Endothelial cell (in vitro differentiated cells): Measurements from ENCODE around the gene KIF21B. TPM values are rescaled to one million over a fixed set of nuclear protein-coding genes. Genes with fewer than 3 reads are reported as not detected.

ENCODE experiments used
- DNase-seq: peaks from one replicate; pipeline ENCODE4 v3.0.0; 2021; ENCODE audit warnings: low spot score
- H3K27ac Mint-ChIP-seq: one replicate; pipeline ENCODE4 v1.8.0; 2021; ENCODE audit warnings: mixed read lengths, inconsistent platforms; ENCODE audit not compliant: unreplicated experiment
- H3K27me3 Mint-ChIP-seq: one replicate; pipeline ENCODE4 v1.8.0; 2021; ENCODE audit warnings: mild to moderate bottlenecking, moderate library complexity, mixed read lengths, inconsistent platforms; ENCODE audit not compliant: unreplicated experiment
- H3K36me3 Mint-ChIP-seq: one replicate; pipeline ENCODE4 v1.8.0; 2021; ENCODE audit warnings: mild to moderate bottlenecking, low read depth, mixed read lengths, inconsistent platforms; ENCODE audit not compliant: unreplicated experiment
- H3K4me1 Mint-ChIP-seq: one replicate; pipeline ENCODE4 v1.8.0; 2021; ENCODE audit warnings: mild to moderate bottlenecking, mixed read lengths, inconsistent platforms; ENCODE audit not compliant: unreplicated experiment
- H3K4me3 Mint-ChIP-seq: one replicate; pipeline ENCODE4 v1.8.0; 2021; ENCODE audit warnings: mild to moderate bottlenecking, mixed read lengths, inconsistent platforms; ENCODE audit not compliant: unreplicated experiment
- H3K9me3 Mint-ChIP-seq: one replicate; pipeline ENCODE4 v1.8.0; 2021; ENCODE audit warnings: mixed read lengths, inconsistent platforms; ENCODE audit not compliant: unreplicated experiment
- total RNA-seq: library from RNA; stranded (reverse); fragmentation: NEBNext Ultra II Directional; extraction: Animal tissue kit (Norgen Biotek cat#: 25700); gene quantifications from one replicate; pipeline ENCODE4 v1.2.1, GENCODE V29; 2021; ENCODE audit not compliant: unreplicated experiment
- TF ChIP-seq, protein P1 (sequence below): fragments of 200-600 bp; sonication (generic); IDR thresholded peaks from one replicate; pipeline ENCODE4 v1.5.0; 2021; ENCODE audit warnings: antibody characterized with exemption; ENCODE audit not compliant: unreplicated experiment

Gene KIF21B
- total RNA-seq, 1 donor from 2014 or later, result 8.4 TPM

DNA sequence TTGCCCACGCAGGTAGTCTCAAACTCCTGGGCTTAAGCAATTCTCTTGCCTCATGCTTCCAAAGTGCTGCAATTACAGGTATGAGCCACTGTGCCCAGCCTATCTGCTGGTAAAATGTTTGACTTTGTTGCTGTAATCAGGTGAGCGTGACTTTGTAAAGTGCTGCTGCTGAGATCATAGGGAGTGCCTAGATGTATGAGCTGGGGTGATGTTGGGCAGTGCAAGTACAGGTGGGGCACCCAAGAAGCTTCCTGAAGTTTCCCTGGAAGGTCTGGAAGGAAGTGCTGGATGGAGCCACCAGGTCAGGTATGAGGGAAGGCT lies 43.1 kb downstream of the KIF21B start:
- H3K27ac Mint-ChIP-seq, result no peak overlapping the region
- peaks cover 5% of the 10 kb centered on the region for H3K27me3 Mint-ChIP-seq
- no peak overlapping the region for H3K4me3 Mint-ChIP-seq
- peaks cover 16% of the 10 kb centered on the region for H3K36me3 Mint-ChIP-seq
- TF ChIP-seq, protein P1, sequence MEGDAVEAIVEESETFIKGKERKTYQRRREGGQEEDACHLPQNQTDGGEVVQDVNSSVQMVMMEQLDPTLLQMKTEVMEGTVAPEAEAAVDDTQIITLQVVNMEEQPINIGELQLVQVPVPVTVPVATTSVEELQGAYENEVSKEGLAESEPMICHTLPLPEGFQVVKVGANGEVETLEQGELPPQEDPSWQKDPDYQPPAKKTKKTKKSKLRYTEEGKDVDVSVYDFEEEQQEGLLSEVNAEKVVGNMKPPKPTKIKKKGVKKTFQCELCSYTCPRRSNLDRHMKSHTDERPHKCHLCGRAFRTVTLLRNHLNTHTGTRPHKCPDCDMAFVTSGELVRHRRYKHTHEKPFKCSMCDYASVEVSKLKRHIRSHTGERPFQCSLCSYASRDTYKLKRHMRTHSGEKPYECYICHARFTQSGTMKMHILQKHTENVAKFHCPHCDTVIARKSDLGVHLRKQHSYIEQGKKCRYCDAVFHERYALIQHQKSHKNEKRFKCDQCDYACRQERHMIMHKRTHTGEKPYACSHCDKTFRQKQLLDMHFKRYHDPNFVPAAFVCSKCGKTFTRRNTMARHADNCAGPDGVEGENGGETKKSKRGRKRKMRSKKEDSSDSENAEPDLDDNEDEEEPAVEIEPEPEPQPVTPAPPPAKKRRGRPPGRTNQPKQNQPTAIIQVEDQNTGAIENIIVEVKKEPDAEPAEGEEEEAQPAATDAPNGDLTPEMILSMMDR, result no peak
- no peaks in the 10 kb centered on the region for H3K9me3 Mint-ChIP-seq
- H3K4me1 Mint-ChIP-seq, result no peaks in the 10 kb centered on the region
- no peak for DNase-seq

- H3K36me3 Mint-ChIP-seq, result peaks cover 16% of the 10 kb centered on the region
- no peaks in the 10 kb centered on the region for H3K9me3 Mint-ChIP-seq
- peak; percentile 59 for DNase-seq
- peaks cover 6% of the 10 kb centered on the region for H3K27me3 Mint-ChIP-seq
- H3K27ac Mint-ChIP-seq, result no peak overlapping the region
- no peak overlapping the region for H3K4me3 Mint-ChIP-seq
- TF ChIP-seq, protein P1, result peak; percentile 69
- H3K4me1 Mint-ChIP-seq, result no peaks in the 10 kb centered on the region
These were observed 43.7 kb downstream of the KIF21B start for GRCh38 chr1:200979574-200980451.

DNA sequence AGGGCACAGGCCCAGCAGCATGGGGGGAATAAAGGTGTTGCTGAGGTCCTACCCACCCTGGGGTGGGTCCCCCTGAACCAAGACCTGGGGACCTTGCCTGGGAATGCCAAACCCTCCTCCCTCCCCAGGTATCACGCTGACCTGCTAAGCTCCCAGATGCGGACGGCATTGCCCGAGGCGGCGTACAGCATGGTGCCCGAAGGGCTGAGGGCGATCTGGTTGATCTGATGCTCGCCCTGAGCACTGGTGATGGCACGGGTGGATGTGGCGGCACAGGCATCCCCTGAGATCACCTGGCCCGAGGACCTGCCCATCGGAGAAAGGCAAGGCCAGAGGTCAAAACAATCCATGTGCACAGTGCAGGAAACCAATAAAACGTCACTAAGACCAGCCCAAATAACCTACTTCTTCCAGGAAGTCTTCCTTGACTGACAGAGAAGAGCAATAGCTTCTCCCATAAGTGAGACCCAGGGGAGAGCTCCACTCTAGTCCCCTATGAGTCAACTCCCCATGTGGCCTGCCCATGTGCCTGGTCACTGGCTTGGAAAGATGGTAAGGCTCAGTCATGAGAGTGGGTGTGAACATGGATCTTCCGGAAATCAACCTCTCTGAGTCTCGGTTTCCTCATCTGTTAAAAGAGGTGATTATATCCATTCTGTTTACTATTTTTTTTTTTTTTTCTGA lies 46.3 kb downstream of the KIF21B start:
- Mint-ChIP-seq H3K4me3 (no peak overlapping the region), H3K4me1 (no peaks in the 10 kb centered on the region), H3K9me3 (no peaks in the 10 kb centered on the region), H3K27ac (no peak overlapping the region), H3K36me3 (peaks cover 16% of the 10 kb centered on the region), H3K27me3 (peaks cover 4% of the 10 kb centered on the region)
- no peak for DNase-seq
- TF ChIP-seq, protein P1, result no peak

- Mint-ChIP-seq H3K9me3 (no peaks in the 10 kb centered on the region), H3K4me3 (no peak overlapping the region), H3K27ac (no peak overlapping the region), H3K4me1 (no peaks in the 10 kb centered on the region), H3K27me3 (peaks cover 4% of the 10 kb centered on the region), H3K36me3 (peaks cover 16% of the 10 kb centered on the region)
- no peak for DNase-seq
- TF ChIP-seq, protein P1, result no peak
These were observed 46.9 kb downstream of the KIF21B start for GRCh38 chr1:200976634-200977033.

- Mint-ChIP-seq H3K27ac (no peak overlapping the region), H3K4me1 (no peaks in the 10 kb centered on the region), H3K4me3 (no peak overlapping the region), H3K9me3 (no peaks in the 10 kb centered on the region), H3K36me3 (peaks cover 14% of the 10 kb centered on the region), H3K27me3 (peaks cover 3% of the 10 kb centered on the region)
- DNase-seq, result no peak
- TF ChIP-seq, protein P1, result no peak
These were observed 48.1 kb downstream of the KIF21B start for GRCh38 chr1:200975458-200975857.
